T-helper 1 cell (primary cell): Measurements from ENCODE around the gene KLHL30.
"Not testable (repeated sequence)": the region's sequence is repeated elsewhere in the genome, so short reads cannot be mapped to it uniquely, and the experiment has no call there.

ENCODE experiments used
- DNase-seq, 5 donors: peaks; one replicate each; pipeline ENCODE4 v3.0.0-alpha.2; 2012 to 2020

KLHL30 gene

DNA sequence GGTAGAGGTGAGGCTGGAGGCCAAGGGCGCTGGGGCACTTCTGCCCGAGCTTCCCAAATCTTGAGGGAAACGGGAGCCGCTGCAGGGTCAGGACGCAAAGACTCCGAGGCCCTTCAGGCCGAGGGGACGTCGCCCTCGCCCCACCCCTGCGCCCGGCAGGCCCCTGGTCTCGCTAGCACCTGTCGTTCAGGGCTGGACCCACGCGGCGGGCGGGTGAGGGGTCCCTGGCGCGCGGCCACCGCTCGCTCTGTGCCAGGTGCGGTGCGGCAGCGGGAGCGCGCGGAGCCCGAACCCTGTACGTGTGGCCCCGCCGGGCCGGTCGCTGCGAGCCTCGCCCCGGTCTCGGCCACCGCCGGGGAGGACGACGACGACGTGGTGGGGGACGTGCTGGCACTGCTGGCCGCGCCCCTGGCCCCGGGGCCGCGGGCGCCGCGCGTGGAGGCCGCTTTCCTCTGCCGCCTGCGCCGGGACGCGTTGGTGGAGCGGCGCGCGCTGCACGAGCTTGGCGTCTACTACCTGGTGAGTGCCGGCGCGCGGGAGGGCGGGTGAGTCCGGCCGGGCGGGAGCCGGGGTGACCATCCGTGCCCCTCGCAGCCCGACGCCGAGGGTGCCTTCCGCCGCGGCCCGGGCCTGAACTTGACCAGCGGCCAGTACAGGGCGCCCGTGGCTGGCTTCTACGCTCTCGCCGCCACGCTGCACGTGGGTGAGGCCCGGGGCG lies 25.2 kb downstream of the KLHL30 start:
- peak in 1 of 5 donors; percentile 6 for DNase-seq

DNA sequence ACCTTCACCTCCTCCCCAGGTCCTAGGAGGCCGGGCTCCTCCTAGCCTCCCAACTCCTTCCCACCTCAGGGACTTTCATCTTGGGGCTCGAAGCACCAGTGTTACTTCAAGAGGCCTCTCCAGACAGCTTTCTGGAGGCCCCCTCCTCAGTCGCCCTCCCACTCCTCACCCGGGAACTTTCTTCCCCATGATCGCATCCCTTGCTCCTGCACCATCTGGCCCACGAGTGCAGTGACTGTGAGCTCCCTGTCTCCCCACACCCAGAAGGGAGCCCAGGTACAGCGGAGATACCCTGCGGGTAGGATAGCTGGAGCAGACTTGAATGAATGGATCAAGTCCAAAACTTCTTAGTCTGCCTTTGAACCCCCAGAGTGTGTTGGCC lies 26.4 kb downstream of the KLHL30 start:
- DNase-seq = no peak

DNA sequence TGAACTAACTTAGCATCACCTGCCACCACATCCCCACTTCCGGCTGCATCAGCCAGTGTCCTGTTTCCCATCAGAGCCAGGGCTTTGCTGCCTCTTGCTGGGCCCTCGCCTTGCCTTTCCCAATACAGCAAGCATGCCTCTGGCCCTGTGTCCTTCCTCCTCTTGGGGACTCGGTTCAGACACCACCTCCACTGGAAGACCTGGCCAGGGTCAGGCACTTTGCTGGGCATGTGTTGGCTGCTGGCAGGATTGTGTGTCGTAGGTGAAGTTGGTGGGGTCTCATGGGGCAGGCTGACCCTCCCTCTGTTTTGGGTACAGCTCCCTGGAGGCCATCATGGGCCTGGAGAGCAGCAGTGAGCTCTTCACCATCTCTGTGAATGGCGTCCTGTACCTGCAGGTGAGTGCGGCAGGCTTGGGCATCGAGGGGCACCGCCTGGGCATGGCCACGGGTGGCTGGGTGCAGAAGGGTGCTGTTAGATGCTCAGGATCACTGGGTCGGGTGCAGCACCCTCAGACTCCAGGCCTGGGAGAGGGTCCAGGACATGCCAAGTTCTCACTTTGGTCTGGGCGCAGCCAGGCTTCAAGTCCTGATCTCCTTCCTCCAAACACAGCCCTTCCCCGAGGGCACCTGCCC lies 26.9 kb downstream of the KLHL30 start:
- DNase-seq = no peak

DNA sequence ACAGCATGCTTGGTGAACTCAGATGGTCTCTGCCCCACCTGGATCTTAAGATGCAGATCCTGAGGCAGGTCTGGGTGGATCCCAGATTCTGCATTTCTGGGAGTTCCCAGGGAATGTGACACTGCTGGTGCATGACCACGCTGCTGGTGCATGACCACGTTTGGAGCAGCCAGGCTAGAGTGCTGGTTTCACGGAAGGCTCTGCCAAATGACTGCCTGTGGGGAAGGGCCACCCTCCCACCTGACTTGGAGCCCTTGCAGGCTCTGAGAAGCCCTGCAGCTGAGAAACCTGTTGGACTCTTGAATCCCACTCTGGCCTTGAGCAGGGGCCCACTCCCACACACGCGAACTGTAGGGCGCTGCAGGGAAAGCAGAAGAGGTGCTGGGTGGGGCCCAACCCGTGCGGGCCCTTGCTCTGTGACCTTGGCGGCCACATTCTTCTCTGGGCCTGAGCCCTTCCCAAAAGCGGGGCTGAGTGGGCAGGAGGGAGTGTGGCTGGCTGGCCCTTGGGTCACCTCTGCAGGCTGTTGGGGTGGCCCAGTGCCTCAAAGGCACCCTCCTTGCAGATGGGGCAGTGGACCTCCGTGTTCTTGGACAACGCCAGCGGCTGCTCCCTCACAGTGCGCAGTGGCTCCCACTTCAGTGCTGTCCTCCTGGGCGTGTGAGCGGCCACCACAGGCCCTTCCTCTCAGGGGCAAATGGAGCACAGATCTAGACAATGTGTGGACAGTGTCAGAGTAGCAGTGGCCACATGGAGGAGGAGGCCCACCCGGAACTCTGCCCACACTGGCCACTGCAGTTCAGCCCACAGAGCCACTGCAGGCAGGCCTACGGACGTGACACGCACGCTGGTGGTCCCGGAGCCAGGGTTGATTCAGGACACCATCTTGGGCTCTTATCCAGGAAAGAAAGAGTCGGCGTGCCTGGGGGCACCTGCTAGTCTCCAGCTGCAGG lies 28.2 kb downstream of the KLHL30 start:
- no peak for DNase-seq

DNA sequence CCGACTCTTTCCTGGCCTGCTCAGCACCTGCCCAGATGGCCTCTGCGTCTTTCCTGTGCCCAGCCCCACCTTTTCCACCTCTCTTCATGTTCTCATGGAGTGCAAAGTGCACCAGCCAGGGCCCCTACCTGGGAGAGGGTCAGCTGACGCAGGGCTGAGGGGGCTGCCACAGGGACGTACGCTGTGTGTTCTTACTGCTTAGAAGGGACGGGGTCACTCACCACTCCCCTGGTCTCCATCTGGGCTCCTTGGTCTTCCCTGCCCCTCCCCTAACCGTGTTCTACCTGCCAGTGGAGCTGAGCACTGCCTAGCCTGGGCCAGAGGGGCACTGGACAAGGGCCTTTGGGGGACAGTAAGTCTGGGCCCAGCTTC lies 28.9 kb downstream of the KLHL30 start:
- no peak for DNase-seq

DNA sequence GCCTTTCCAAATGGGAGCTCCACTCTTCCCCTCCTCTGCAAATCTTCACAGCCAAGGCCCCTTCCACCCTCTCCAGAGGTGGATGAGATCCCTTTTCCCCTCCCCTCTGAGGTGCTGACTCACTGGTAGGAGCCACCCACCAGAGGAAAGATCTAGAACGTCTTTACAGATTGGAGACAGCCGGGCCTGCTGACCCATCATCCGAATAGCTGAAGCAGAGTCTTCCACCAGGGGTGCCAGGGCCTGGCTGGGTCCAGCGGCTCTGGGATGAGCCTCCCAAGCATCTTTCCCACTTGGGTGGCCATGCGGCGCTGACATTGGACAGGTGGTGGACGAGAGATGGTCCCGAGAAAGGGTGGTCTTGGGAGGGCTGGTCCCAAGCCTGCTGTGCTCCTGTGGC lies 29.3 kb downstream of the KLHL30 start:
- DNase-seq = no peak

DNA sequence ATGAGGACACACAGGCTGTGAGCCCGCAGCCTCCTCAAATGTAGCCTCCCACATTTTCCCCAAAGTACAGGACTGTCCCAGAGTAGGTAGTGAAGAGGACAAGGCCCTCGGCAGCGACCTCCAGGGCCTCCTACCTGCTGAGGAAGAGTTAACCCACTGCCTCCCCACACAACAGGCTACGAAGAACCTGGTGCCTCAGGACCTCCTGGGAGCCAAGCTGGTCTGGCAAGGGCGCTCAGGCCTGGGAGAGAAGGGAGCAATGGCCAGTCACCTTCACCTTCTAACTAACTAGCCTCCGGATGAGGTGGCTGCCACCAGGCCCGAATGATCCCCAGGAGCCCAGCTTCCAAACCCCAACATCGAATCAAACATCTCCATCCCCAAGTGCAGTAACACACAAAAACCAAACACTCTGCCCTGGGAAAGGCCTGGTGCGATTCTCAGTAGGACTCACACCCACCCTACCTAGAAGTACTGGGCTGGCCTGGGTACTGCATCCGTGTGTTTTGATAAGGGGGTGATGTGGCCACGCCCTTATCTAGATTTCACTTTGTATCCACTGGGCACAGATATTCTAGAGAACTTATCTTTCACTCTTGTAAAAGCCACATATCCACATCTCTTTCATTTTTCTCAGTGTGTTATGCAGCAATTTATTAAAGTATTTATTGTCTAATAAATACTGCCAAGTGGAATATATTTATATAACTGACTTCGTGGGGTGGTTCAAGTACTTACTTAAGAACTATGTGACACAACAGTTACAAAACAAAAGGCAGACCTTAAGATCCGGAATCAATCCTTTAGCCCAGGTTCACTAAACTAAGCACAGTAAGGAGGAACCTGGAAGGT lies 30.0 kb downstream of the KLHL30 start:
- no peak for DNase-seq

DNA sequence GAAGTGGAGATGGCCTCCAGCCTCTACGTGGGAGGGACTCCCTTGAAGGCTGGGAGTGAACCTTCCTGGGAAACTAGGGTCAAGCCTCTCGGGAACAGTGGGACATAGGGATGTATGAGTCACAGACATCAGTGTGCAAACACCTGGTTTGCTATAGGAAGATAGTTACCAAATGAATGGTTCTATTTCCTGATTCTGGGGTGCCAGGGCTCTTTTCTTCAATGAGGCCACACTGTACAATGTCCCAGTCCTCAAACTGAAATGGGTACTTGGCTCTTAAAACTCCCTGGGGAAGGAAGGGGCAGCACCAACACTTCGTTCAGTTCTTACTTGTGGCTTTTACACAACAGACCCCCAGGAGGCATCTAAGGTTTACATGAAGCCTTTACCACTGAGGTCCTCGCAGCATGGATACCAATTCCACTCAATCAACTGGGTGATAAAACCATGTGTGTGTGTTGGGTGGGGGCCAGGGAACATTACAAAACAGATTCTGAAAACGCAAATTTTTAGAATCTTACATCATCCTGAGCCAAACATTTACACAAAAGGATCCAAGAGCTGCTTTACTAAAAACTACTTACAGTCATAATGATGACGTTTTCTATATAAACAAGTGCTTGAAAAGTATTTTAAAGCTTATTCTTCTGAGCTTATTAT lies 30.7 kb downstream of the KLHL30 start:
- no peak for DNase-seq

DNA sequence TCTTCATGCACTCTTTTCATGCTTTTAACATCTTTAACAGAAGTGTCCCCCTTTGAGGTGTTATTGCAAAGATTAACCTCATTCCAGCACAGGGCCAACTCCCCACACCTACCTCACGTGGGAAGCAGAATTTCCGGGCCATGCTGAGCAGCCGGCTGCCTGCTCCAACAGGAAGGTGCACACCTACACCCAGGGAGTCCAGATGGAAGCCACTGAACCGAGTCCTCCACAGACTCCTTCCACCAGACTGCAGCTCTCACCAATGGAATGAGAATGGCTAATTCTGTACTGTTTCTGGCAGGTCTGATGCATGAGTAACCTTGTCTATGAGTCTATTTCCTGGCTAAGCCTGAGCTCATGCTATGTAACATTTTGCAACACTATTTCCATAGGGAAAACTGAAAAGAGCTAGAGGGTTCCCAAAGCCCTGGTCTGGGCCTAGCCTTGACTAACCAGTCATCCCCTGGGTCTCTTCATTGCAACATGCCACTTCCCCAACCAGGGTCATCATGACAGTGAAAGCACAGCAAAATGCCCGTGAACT lies 31.3 kb downstream of the KLHL30 start:
- no peak for DNase-seq

DNA sequence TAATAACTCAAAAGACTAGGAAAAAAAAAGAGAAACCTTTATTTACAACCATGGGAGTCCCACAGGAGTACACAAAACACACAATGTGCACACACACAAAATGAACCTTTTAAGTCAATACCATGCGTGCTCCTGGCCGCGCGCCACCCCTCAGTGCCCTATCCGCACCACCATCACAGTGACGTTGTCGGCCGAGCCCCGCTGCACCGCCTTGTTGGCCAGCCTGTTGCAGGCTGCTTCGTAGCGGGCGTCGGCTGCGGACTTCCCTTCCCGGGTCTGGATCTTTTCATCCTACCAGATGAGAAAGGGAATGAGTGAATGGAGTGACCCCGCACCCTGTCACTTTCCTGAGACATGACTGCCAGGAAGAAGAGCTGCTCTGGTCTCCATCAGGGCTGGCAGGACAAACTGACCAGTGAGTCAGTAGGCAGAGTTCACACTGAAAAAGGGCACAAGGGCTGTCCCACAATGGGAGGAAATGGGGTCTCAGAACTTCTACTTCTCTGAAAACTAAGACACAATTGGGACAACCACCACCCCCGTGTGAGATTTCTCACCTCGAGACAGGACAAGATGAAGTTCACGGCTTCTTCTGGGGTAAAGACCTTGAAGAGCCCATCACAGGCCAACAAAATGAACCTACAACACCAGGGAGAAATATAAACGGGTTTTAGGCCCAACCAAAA lies 32.1 kb downstream of the KLHL30 start:
- DNase-seq = no peak

DNA sequence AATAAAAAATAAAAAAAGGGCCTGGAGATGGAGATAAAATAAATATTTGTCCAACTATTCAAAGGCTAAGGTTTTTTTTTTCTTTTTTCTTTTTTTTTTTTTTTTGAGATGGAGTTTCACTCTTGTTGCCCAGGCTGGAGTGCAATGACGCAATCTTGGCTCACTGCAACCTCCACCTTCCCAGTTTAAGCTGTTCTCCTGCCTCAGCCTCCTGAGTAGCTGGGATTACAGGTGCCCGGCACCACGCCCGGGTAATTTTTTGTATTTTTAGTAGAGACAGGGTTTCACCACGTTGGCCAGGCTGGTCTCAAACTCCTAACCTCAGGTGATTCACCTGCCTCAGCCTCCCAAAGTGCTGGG lies 32.6 kb downstream of the KLHL30 start:
- not testable (repeated sequence) for DNase-seq

DNA sequence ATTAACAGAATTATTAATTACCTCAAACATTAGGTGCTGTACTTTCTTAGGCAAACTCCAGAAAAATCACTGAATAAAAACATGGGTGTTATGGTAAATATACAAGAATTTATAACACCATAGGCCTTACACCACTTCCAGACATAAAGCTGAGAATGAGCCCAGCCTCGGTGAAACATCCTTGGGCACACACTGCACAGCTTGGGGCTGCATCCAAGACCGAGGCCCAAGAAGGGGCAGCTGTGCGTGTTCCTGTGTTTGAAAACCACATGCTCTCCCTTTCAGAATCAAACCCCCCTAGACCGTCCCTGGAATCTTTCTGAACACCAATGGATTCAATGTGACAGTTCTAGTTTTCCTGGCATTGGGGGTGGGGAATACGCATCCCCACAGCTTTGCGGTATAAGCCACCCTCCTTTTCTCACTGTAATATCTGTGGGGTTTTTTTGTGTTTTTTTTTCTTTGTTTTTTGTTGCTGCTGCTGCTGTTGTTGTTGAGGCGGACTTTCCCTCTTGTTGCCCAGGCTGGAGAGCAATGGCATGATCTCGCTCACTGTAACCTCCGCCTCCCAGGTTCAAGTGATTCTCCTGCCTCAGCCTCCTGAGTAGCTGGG lies 33.2 kb downstream of the KLHL30 start:
- no peak for DNase-seq

DNA sequence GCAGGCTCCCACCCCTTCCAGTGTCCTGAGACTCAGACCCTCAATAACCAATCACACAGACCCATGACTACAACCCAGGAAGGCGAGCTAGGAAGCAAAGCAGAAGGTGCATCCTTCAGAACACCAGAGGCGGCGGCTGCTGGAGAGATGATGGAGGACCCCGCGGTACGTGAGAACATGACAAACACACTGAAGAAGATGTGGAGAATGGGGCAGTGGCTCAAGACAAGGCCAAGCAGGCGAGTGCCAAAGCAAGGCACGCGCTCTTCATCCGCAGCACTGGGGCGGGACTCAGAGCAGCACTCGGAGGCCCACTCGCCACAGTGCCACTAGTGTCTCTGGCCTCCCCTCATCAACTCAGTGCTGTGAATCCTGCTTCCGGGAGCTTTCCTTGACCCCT lies 34.0 kb downstream of the KLHL30 start:
- no peak for DNase-seq

DNA sequence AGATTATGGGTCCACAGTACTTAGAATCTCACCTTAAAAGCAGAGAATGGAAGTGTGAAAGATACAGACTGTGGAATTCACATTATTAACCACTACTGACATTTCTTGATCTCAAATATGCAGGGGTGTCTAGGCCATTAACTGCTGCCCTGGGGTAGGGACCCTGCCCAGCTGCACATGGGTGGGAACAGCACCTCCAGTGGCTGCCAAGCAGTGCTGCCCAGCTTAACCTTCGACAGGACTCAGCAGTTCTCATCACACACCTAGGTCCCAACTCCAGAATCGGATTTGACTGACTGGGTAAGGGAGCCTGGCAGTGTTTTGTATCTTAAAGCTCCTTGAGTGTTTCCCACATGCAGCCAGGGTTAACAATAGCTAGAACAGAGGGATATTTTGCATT lies 35.2 kb downstream of the KLHL30 start:
- DNase-seq = no peak

DNA sequence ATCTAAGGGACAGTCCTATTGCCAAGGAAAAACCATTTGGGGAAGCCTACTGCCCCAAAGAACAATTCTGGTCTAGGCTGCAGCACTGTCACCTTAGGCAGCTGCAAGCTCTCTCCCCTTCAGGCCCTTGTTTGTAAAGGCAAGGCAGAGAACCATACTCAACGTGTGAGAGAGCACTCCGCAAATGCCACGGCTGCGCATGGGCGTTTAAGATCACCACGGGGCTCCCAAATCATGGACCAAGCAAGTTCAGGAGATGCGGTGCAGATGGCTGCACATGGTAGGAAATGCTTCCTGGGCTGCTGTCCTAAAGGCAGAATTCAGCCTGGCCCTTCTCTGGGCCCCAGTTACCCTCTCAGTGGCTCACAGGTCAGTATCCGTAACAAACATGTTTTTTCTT lies 35.8 kb downstream of the KLHL30 start:
- DNase-seq = no peak

DNA sequence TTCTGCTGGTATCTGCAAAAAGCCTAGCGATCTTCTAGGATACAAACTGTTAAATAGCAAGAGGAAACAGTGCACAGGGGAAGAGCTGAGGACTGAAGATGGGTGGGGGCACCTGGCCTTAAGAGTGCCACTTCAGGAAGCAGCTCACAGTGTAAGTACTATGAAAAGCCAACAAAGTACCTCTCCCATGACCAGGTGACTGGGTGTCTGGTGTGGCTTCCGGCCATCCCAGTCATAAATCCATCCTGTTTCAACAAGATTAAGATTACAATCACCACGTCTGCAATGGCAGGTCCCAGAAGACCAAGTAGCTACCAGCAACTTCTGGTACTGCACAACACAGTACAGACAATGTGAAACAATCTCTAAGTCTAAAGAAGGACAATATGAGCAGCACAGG lies 36.2 kb downstream of the KLHL30 start:
- no peak for DNase-seq

DNA sequence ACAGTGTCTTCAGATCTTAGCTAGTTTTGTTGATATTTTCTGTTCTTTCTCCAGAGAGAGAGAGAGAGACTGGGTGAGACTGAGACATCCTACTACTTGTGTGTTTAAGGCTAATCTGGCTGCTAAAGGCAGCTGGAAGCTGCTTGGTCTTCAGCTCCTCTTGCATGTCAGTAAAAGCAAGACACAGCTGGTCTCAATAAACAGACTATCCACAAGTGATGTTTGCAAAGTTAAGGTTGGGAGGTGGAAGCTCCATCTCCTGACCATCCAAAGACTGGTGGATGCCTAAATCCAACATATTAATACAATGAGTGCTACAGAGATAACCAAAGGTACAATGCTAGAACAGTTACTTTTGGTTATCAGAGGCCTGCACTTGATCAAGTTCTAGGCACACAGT lies 38.1 kb downstream of the KLHL30 start:
- DNase-seq = no peak

DNA sequence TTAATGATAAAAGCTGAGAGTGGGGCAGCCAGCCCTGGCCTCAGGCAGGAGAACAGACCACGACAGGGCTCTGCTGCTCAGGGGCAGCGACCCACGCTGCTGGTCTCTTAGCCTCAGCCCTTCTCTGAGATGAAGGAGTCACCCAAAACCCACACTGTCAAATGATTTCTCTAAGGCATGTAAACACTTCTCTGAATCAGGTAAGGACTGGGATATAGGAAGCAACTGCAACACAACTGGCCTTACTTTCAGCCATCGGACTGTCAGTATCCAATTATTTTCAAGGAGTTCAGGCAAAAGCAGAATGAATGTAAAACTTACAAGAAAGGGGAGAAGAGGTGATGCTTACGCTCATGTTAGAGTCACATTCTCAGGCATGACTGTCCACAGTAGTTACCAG lies 42.1 kb downstream of the KLHL30 start:
- DNase-seq = no peak

DNA sequence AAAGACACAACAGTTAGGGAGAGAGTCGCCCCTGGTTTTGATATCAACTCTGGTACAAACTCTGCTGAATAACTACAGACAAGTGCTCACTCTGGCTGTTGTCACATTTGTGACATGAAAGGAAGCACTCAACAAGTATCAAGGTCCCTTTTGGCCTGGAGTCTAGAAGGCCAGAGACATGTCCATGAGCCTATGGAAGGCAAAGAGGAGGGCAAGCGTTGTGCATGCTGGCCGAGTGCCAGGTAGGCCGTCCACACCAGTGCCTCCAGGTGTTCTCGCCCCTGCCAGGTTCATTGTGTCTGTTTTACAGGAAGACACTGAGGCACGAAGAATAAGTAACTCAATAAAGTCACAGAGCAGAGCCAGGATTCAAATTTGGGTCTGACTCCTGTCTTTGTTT lies 43.9 kb downstream of the KLHL30 start:
- no peak for DNase-seq

DNA sequence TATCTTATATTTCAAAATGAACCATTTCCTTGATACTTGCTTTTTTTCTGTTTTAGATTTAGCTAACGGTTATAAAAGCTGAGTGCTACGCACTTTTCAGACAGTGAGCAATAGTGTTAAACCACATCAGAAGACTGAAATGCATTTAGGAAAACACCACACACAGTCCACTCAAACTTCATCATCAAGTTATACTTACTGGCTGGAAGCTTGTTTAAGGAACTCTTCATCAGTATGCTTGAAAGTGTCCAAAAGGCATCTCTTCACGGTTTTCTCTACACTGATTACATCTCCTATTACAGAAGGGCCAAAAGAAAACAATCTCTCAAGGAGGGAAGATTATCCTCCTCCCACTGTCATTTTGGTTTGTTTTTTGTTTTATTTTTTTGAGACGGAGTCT lies 45.4 kb downstream of the KLHL30 start:
- no peak for DNase-seq
